Prostate gland (tissue), 2 donors: Measurements from ENCODE around the gene ESPN.

ENCODE experiments used
- CTCF ChIP-seq, 4 experiments: fragments of 200-600 bp in 2 of 4; fragments of 450-650 bp in 2 of 4; sonication (generic) in 2 of 4; IDR thresholded peaks; 1 replicate in 3 of 4; 2 replicates in 1 of 4; pipeline ENCODE4 v1.5.1; 2016 to 2019; ENCODE audit warnings: antibody characterized with exemption in 4 of 4, mild to moderate bottlenecking in 2 of 4, moderate library complexity in 2 of 4
- POLR2A ChIP-seq: fragments of 450-650 bp; IDR thresholded peaks from one replicate; pipeline ENCODE4 v1.6.1; 2016; ENCODE audit warnings: antibody characterized with exemption, mild to moderate bottlenecking
- POLR2AphosphoS5 ChIP-seq: sonication (generic); formaldehyde crosslinking; IDR thresholded peaks from one replicate; pipeline ENCODE4 v1.6.1; 2017; ENCODE audit warnings: antibody characterized with exemption

- TF ChIP-seq CTCF (IDR thresholded peaks at IDR 0.05): no peak
- no peak for TF ChIP-seq POLR2A
- peak; percentile 22 for TF ChIP-seq POLR2AphosphoS5
Measured at GRCh38 chr1:6414881-6415626, 9.5 kb upstream of the ESPN start.
